ENCODE measurements around the gene MGST2. TPM values are rescaled to one million over a fixed set of nuclear protein-coding genes. Genes with fewer than 3 reads are reported as not detected.
"Not testable (repeated sequence)": the region's sequence is repeated elsewhere in the genome, so short reads cannot be mapped to it uniquely, and the experiment has no call there.

The MGST2 gene
- total and polyA plus RNA-seq, 5 donors, result 98.1 to 173 (median 121) TPM

GRCh38 chr4:139686988-139687387 lies 21.4 kb downstream of the MGST2 start:
- intact Hi-C loops (cut with DNase I), result no loop called here

DNA sequence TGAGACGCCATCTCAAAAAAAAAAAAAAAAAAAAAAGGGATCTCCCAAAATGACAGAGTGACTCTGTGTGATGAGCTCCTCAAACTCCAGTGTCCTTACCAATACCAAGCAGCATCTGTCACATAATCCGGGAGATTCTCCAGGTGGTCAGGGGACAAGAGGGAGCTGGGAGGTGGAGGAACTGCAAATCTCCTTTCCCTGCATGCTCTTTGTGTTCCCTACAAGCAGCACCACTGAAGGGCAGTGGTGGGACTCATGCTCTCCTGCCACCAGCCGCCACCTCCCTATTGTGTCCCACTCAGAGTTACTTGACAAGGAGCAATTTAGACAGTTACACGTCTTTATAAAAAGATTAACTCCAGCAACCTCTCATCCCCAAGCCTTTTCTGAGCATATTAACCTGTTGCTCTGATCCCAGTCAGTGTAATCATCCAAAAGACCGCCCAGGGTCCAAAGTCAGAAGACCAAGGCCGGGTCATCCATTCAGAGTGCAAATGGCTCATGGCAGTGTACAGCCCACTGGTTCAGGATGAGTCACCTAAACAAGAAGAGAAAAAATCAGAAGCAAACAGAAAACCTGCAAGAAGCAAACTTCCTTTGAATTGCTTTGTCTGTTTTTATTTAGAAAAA lies 23.6 kb downstream of the MGST2 start:
- DNase-seq (no peak), ATAC-seq (no peak)
- Histone ChIP-seq H3K4me1 (ENCODE audit: control insufficient read depth, insufficient read depth, low read length) (peaks cover 12% of the 10 kb centered on the region), H3K9me3 (ENCODE audit: control insufficient read depth, low read length) (no peaks in the 10 kb centered on the region), H3K27ac (ENCODE audit: low read length) (no peak overlapping the region), H3K27me3 (ENCODE audit: control insufficient read depth, insufficient read depth) (no peaks in the 10 kb centered on the region), H3K4me3 (ENCODE audit: low read length) (no peak overlapping the region)
- 96% methylated on average over 6 of the region's 6 CpGs for WGBS
- intact Hi-C loops (cut with DNase I), result no loop called here

More at GRCh38 chr4:139686988-139687387, 21.4 kb downstream of the MGST2 start:
- Histone ChIP-seq H3K9me3 (ENCODE audit: control insufficient read depth, low read length) (no peaks in the 10 kb centered on the region), H3K4me1 (ENCODE audit: control insufficient read depth, insufficient read depth, low read length) (peaks cover 10% of the 10 kb centered on the region), H3K27me3 (ENCODE audit: control insufficient read depth, insufficient read depth) (no peaks in the 10 kb centered on the region), H3K4me3 (ENCODE audit: low read length) (no peak overlapping the region), H3K27ac (ENCODE audit: low read length) (no peak overlapping the region)
- WGBS, result 46% methylated on average over 3 of the region's 3 CpGs
- ATAC-seq (no peak), DNase-seq (no peak)

GRCh38 chr4:139690419-139690818 lies 24.8 kb downstream of the MGST2 start:
- H3K27me3 ChIP-seq (ENCODE audit: control insufficient read depth, insufficient read depth), result no peaks in the 10 kb centered on the region
- no peak for ATAC-seq
- intact Hi-C loops (cut with DNase I), result no loop called here
- peaks cover 12% of the 10 kb centered on the region for H3K4me1 ChIP-seq (ENCODE audit: control insufficient read depth, insufficient read depth, low read length)
- H3K27ac ChIP-seq (ENCODE audit: low read length), result no peak overlapping the region
- no peaks in the 10 kb centered on the region for H3K9me3 ChIP-seq (ENCODE audit: control insufficient read depth, low read length)
- H3K4me3 ChIP-seq (ENCODE audit: low read length), result no peak overlapping the region
- DNase-seq, result no peak

- DNase-seq, result peak in 1 of 3 donors; percentile 50
- peak overlapping the region; percentile 91 for H3K27ac ChIP-seq (ENCODE audit: low read length)
- H3K4me3 ChIP-seq (ENCODE audit: low read length), result no peak overlapping the region
- peak; percentile 89 to 92 for ATAC-seq
- intact Hi-C loops (cut with DNase I), result no loop called here
- peaks cover 12% of the 10 kb centered on the region for H3K4me1 ChIP-seq (ENCODE audit: control insufficient read depth, insufficient read depth, low read length)
- 36% methylated on average over 4 of the region's 4 CpGs for WGBS
- H3K9me3 ChIP-seq (ENCODE audit: control insufficient read depth, low read length), result no peaks in the 10 kb centered on the region
- H3K27me3 ChIP-seq (ENCODE audit: control insufficient read depth, insufficient read depth), result no peaks in the 10 kb centered on the region
Observed at GRCh38 chr4:139692309-139693012, 26.8 kb downstream of the MGST2 start.

GRCh38 chr4:139694522-139695107 lies 29.0 kb downstream of the MGST2 start:
- Histone ChIP-seq H3K27me3 (ENCODE audit: control insufficient read depth, insufficient read depth) (no peaks in the 10 kb centered on the region), H3K4me3 (ENCODE audit: low read length) (no peak overlapping the region), H3K27ac (ENCODE audit: low read length) (no peak overlapping the region), H3K9me3 (ENCODE audit: control insufficient read depth, low read length) (no peaks in the 10 kb centered on the region), H3K4me1 (ENCODE audit: control insufficient read depth, insufficient read depth, low read length) (peaks cover 12% of the 10 kb centered on the region)
- 88% methylated on average over 3 of the region's 3 CpGs for WGBS
- intact Hi-C loops (cut with DNase I), result no loop called here
- ATAC-seq, result no peak
- DNase-seq, result no peak

GRCh38 chr4:139696491-139696890 lies 30.9 kb downstream of the MGST2 start:
- no peaks in the 10 kb centered on the region for H3K27me3 ChIP-seq (ENCODE audit: control insufficient read depth, insufficient read depth)
- ATAC-seq (no peak), DNase-seq (no peak)
- peaks cover 7% of the 10 kb centered on the region for H3K4me1 ChIP-seq (ENCODE audit: control insufficient read depth, insufficient read depth, low read length)
- WGBS, result 72% methylated on average over 5 of the region's 5 CpGs
- H3K4me3 ChIP-seq (ENCODE audit: low read length), result no peak overlapping the region
- intact Hi-C loops (cut with DNase I), result no loop called here
- no peaks in the 10 kb centered on the region for H3K9me3 ChIP-seq (ENCODE audit: control insufficient read depth, low read length)
- peak overlapping the region; percentile 34 for H3K27ac ChIP-seq (ENCODE audit: low read length)

- intact Hi-C loops (cut with DNase I), result not testable (repeated sequence)
- WGBS, result 94% methylated on average over 16 of the region's 25 CpGs
Observed at GRCh38 chr4:139698167-139698925, 32.7 kb downstream of the MGST2 start.

GRCh38 chr4:139700568-139700967 lies 34.9 kb downstream of the MGST2 start:
- Histone ChIP-seq H3K9me3 (ENCODE audit: control insufficient read depth, low read length) (no peaks in the 10 kb centered on the region), H3K27me3 (ENCODE audit: control insufficient read depth, insufficient read depth) (no peaks in the 10 kb centered on the region), H3K27ac (ENCODE audit: low read length) (no peak overlapping the region), H3K4me1 (ENCODE audit: control insufficient read depth, insufficient read depth, low read length) (no peaks in the 10 kb centered on the region), H3K4me3 (ENCODE audit: low read length) (no peak overlapping the region)
- intact Hi-C loops (cut with DNase I), result no loop called here
- DNase-seq (no peak), ATAC-seq (no peak)
- WGBS, result 89% methylated on average over 5 of the region's 5 CpGs

More at GRCh38 chr4:139698167-139698925, 32.7 kb downstream of the MGST2 start:
- ATAC-seq; H3K27ac ChIP-seq (ENCODE audit: low read length); H3K4me3 ChIP-seq (ENCODE audit: low read length); H3K4me1 ChIP-seq (ENCODE audit: control insufficient read depth, insufficient read depth, low read length); DNase-seq; H3K9me3 ChIP-seq (ENCODE audit: control insufficient read depth, low read length); H3K27me3 ChIP-seq (ENCODE audit: control insufficient read depth, insufficient read depth): not testable (repeated sequence)

- Histone ChIP-seq H3K4me1 (ENCODE audit: control insufficient read depth, insufficient read depth, low read length) (no peaks in the 10 kb centered on the region), H3K9me3 (ENCODE audit: control insufficient read depth, low read length) (no peaks in the 10 kb centered on the region), H3K4me3 (ENCODE audit: low read length) (no peak overlapping the region), H3K27me3 (ENCODE audit: control insufficient read depth, insufficient read depth) (no peaks in the 10 kb centered on the region), H3K27ac (ENCODE audit: low read length) (no peak overlapping the region)
- DNase-seq, result no peak
- WGBS, result 98% methylated on average over 4 of the region's 4 CpGs
- no peak for ATAC-seq
- intact Hi-C loops (cut with DNase I), result no loop called here
Observed at GRCh38 chr4:139704915-139705485, 39.4 kb downstream of the MGST2 start.

- ATAC-seq (no peak), DNase-seq (no peak)
- H3K27ac ChIP-seq (ENCODE audit: low read length), result no peak overlapping the region
- peaks cover 2% of the 10 kb centered on the region for H3K4me1 ChIP-seq (ENCODE audit: control insufficient read depth, insufficient read depth, low read length)
- intact Hi-C loops (cut with DNase I), result no loop called here
- no peak overlapping the region for H3K4me3 ChIP-seq (ENCODE audit: low read length)
- H3K27me3 ChIP-seq (ENCODE audit: control insufficient read depth, insufficient read depth), result no peaks in the 10 kb centered on the region
- WGBS, result 89% methylated on average over 1 of the region's 1 CpG
- H3K9me3 ChIP-seq (ENCODE audit: control insufficient read depth, low read length), result no peaks in the 10 kb centered on the region
Observed at GRCh38 chr4:139709660-139710059, 44.0 kb downstream of the MGST2 start.

Measured in right cardiac atrium (tissue), 5 donors.